Brain microvascular endothelial cell (primary cell): ENCODE measurements around the gene SNRNP70.

ENCODE experiments used
- DNase-seq: peaks from one replicate; pipeline ENCODE4 v3.0.0-alpha.2; 2020
- H3K27ac ChIP-seq: fragments of 250-450 bp; sonication (Bioruptor Pico); 2 replicates; pipeline ENCODE4 v1.5.1; 2020; ENCODE audit warnings: mild to moderate bottlenecking, moderate library complexity
- H3K27me3 ChIP-seq: fragments of 250-450 bp; sonication (Bioruptor Pico); replicated peaks from 2 replicates; pipeline ENCODE4 v1.5.1; 2020; ENCODE audit warnings: mild to moderate bottlenecking
- H3K36me3 ChIP-seq: fragments of 250-450 bp; sonication (Bioruptor Pico); replicated peaks from 2 replicates; pipeline ENCODE4 v1.5.1; 2020; ENCODE audit warnings: mild to moderate bottlenecking
- H3K4me3 ChIP-seq: 2 replicates; pipeline ENCODE4 v1.5.1; 2011; ENCODE audit warnings: low read depth, mild to moderate bottlenecking, control low read depth, low read length, moderate library complexity
- CTCF ChIP-seq: IDR thresholded peaks from 2 replicates; pipeline ENCODE4 v1.5.1; 2011; ENCODE audit warnings: low read depth, mild to moderate bottlenecking, moderate library complexity, low read length, control low read depth, inconsistent platforms; ENCODE audit errors: missing control alignments
- in situ Hi-C: cut with HindIII; loops from 2 replicates; pipeline ENCODE4 v1.10.0; 2017; ENCODE audit warnings: low sequenced_read_pairs, low pct_ligation_motif_present

The SNRNP70 gene

GRCh38 chr19:49061000-49061399, 24.3 kb upstream of the SNRNP70 start:
- Histone ChIP-seq H3K27ac (no peak overlapping the region), H3K4me3 (no peak overlapping the region), H3K36me3 (no peaks in the 10 kb centered on the region), H3K27me3 (peaks cover 4% of the 10 kb centered on the region)
- DNase-seq, result no peak
- in situ Hi-C loops, result no loop called here
- no peak for TF ChIP-seq CTCF

- Histone ChIP-seq H3K27ac (no peak overlapping the region), H3K27me3 (peaks cover 8% of the 10 kb centered on the region), H3K36me3 (no peaks in the 10 kb centered on the region), H3K4me3 (no peak overlapping the region)
- no peak for TF ChIP-seq CTCF
- in situ Hi-C loops, result no loop called here
- no peak for DNase-seq
Observed at GRCh38 chr19:49061445-49061844, 23.8 kb upstream of the SNRNP70 start.

GRCh38 chr19:49064029-49064629, 21.1 kb upstream of the SNRNP70 start:
- no peak overlapping the region for H3K27ac ChIP-seq
- TF ChIP-seq CTCF, result no peak
- in situ Hi-C loops, result no loop called here
- no peaks in the 10 kb centered on the region for H3K36me3 ChIP-seq
- DNase-seq, result no peak
- no peak overlapping the region for H3K4me3 ChIP-seq
- H3K27me3 ChIP-seq, result peaks cover 8% of the 10 kb centered on the region

DNA sequence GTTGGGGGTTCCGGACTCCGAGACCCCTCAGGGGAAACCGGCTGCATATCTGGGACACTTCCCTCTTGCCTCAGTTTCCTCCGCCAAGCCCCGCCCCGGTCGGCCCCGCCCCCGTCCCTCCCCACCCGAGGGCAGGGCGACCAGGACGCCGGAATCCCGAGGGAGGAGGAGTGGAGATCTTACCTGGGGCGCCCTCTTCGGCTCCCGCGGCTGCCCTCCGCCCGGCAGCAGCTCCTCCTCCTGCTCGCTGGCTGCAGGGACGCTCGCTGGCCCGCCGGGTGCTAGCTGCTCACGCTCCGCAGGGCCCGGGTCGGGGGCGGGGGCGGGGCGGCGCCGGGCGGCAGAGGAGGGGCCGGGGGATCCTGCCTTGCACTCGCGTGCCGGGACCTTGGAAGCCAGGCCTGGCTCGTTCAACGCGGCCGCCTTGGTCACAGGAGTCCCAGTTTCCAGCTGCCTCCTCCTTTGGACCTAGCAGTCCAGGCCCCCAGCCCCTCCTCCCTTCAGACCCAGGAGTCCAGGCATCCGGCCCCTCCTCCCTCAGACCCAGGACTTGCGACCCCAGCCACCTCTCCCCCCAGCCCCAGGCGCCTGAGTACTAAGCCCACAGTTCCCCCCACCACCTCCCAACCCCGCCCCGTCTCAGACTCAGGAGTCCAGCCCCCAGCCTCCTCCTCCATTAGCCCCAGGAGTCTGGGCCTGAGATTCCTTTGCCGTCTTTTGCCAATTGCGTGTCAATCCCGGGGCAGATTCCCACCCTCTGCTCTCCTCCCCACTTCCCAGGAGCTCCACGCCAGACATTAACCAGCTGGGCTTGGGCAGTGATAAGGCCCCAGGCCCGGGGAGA, 20.3 kb upstream of the SNRNP70 start, which contains the start of gene NTF4:
Gene NTF4 (minus strand): TSS at position 51 of the 844 bp plus-strand sequence. CDS start 2,821 bp downstream, outside the sequence.
- peaks cover 8% of the 10 kb centered on the region for H3K27me3 ChIP-seq
- no peak for DNase-seq
- H3K4me3 ChIP-seq, result peak within 1 kb of the TSS; percentile 29
- TF ChIP-seq CTCF, result no peak
- in situ Hi-C loops, result no loop called here
- no peak within 1 kb of the TSS for H3K27ac ChIP-seq
- H3K36me3 ChIP-seq, result no peaks in the 10 kb centered on the region

DNA sequence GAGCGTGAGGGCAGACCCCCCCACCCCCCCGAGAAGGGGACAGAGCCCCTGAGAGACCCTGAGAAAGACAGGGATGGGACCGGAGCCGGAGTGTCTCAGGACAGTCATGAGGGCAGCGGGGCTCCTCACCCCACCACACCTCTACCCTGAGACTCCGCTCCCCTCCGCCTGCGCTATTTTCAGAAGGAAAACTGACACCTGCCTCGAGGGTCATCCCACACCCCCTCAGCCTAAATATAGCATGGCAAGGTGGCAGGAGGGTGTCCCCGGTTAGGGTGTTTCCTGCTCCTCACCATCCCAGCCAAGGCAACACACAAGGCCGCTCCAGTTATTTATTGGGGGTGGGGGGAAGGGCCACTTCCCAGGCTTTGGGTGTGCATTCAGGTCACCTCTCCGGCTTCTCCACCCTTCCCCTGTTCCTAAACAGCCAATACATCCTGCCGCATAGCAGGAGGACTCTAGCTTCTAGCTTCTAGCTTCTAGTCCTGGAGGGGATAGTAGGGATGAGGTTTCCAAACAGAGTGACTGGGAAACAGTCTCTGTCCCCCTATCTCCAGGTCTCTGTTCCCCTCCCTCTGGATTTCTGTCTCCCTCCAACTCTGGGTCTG, 19.2 kb upstream of the SNRNP70 start:
- in situ Hi-C loops, result no loop called here
- Histone ChIP-seq H3K27ac (no peak overlapping the region), H3K27me3 (peaks cover 8% of the 10 kb centered on the region), H3K4me3 (no peak overlapping the region), H3K36me3 (no peaks in the 10 kb centered on the region)
- no peak for DNase-seq
- TF ChIP-seq CTCF, result no peak
